HL-60 (cell line): ENCODE results near the gene TFB1M.

Source experiments
- DNase-seq, 2 experiments: peaks; one replicate each; pipeline ENCODE4 v3.0.0-alpha.2; 2010 to 2020; ENCODE audit warnings: low read depth in 1 of 2, low spot score in 1 of 2
- H3K27ac ChIP-seq: fragments of 250-450 bp; sonication (Bioruptor Pico); replicated peaks from 2 replicates; pipeline ENCODE4 v1.5.1; 2020; ENCODE audit warnings: mild to moderate bottlenecking, moderate library complexity
- H3K27me3 ChIP-seq: fragments of 250-450 bp; sonication (Bioruptor Pico); 2 replicates; pipeline ENCODE4 v1.5.1; 2021; ENCODE audit warnings: mild to moderate bottlenecking, moderate library complexity; ENCODE audit not compliant: insufficient read depth, poor library complexity, severe bottlenecking
- H3K4me3 ChIP-seq: replicated peaks from 2 replicates; pipeline ENCODE4 v1.5.1; 2011; ENCODE audit warnings: mild to moderate bottlenecking, control low read depth, low read length; ENCODE audit not compliant: insufficient read depth
- GABPA ChIP-seq: IDR thresholded peaks from 2 replicates; pipeline ENCODE4 v1.6.1; 2012; ENCODE audit warnings: low read depth
- POLR2AphosphoS5 ChIP-seq: IDR thresholded peaks from 2 replicates; pipeline ENCODE4 v1.6.1; 2012; ENCODE audit warnings: low read depth
- REST ChIP-seq: IDR thresholded peaks from 2 replicates; pipeline ENCODE4 v1.6.1; 2012; ENCODE audit warnings: low read depth; ENCODE audit not compliant: insufficient replicate concordance
- SPI1 ChIP-seq: IDR thresholded peaks from 2 replicates; pipeline ENCODE4 v1.6.1; 2012; ENCODE audit warnings: low read depth, mild to moderate bottlenecking, borderline replicate concordance
- TF ChIP-seq, protein P1 (sequence below): IDR thresholded peaks from one replicate; pipeline ENCODE4 v1.5.1; 2011; ENCODE audit warnings: low read length, control low read depth, inconsistent platforms; ENCODE audit not compliant: insufficient read depth

The TFB1M gene

DNA sequence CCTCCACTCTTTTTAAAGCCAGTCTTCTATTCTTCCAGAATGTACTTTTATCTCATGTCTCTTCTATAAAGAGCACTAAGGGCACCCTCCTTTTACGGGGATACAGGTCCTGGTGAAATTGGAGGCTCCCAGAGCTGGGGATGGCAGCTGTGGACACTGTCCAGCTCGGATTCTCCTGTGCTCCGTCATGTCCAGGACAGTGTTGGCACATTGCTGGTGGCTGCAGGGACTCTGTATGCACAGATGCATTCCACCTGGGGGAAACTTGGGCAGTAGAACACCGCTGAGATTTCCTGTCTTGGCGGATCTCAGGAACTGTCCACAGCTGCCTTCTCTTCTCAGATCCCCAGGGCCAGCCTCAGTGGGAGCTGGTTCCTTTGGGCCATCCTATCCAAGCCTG, 107.1 kb downstream of the TFB1M start:
- H3K4me3 ChIP-seq = no peak overlapping the region
- DNase-seq = no peak
- TF ChIP-seq SPI1 = no peak
- TF ChIP-seq, protein P1, sequence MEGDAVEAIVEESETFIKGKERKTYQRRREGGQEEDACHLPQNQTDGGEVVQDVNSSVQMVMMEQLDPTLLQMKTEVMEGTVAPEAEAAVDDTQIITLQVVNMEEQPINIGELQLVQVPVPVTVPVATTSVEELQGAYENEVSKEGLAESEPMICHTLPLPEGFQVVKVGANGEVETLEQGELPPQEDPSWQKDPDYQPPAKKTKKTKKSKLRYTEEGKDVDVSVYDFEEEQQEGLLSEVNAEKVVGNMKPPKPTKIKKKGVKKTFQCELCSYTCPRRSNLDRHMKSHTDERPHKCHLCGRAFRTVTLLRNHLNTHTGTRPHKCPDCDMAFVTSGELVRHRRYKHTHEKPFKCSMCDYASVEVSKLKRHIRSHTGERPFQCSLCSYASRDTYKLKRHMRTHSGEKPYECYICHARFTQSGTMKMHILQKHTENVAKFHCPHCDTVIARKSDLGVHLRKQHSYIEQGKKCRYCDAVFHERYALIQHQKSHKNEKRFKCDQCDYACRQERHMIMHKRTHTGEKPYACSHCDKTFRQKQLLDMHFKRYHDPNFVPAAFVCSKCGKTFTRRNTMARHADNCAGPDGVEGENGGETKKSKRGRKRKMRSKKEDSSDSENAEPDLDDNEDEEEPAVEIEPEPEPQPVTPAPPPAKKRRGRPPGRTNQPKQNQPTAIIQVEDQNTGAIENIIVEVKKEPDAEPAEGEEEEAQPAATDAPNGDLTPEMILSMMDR = no peak
- TF ChIP-seq GABPA = no peak
- no peak for TF ChIP-seq POLR2AphosphoS5
- no peak for TF ChIP-seq REST
- H3K27ac ChIP-seq = no peak overlapping the region
- peaks cover 3% of the 10 kb centered on the region for H3K27me3 ChIP-seq
